Measurements from ENCODE around the gene ZNF362.

The ZNF362 gene

GRCh38 chr1:33270808-33271465, 14.6 kb downstream of the ZNF362 start:
- Histone ChIP-seq H3K4me3 (ENCODE audit: low read depth, low read length) (no peak overlapping the region), H3K27me3 (ENCODE audit: control insufficient read depth, insufficient read depth, low read length) (no peaks in the 10 kb centered on the region), H3K4me1 (ENCODE audit: control insufficient read depth, insufficient read depth, low read length) (peaks cover 5% of the 10 kb centered on the region), H3K9me3 (ENCODE audit: control insufficient read depth, insufficient read depth, low read length) (no peaks in the 10 kb centered on the region), H3K9ac (ENCODE audit: low read depth, low read length) (no peak overlapping the region), H3K36me3 (ENCODE audit: control insufficient read depth, insufficient read depth, low read length) (no peaks in the 10 kb centered on the region)

GRCh38 chr1:33271666-33272505, 15.6 kb downstream of the ZNF362 start:
- Histone ChIP-seq H3K4me3 (ENCODE audit: low read depth, low read length) (no peak overlapping the region), H3K4me1 (ENCODE audit: control insufficient read depth, insufficient read depth, low read length) (peaks cover 5% of the 10 kb centered on the region), H3K27me3 (ENCODE audit: control insufficient read depth, insufficient read depth, low read length) (no peaks in the 10 kb centered on the region), H3K9ac (ENCODE audit: low read depth, low read length) (no peak overlapping the region), H3K9me3 (ENCODE audit: control insufficient read depth, insufficient read depth, low read length) (no peaks in the 10 kb centered on the region), H3K36me3 (ENCODE audit: control insufficient read depth, insufficient read depth, low read length) (no peaks in the 10 kb centered on the region)

- H3K36me3 ChIP-seq (ENCODE audit: control insufficient read depth, insufficient read depth, low read length), result no peaks in the 10 kb centered on the region
- H3K4me3 ChIP-seq (ENCODE audit: low read depth, low read length), result no peak overlapping the region
- no peak overlapping the region for H3K9ac ChIP-seq (ENCODE audit: low read depth, low read length)
- H3K4me1 ChIP-seq (ENCODE audit: control insufficient read depth, insufficient read depth, low read length), result peaks cover 5% of the 10 kb centered on the region
- H3K27me3 ChIP-seq (ENCODE audit: control insufficient read depth, insufficient read depth, low read length), result no peaks in the 10 kb centered on the region
- no peaks in the 10 kb centered on the region for H3K9me3 ChIP-seq (ENCODE audit: control insufficient read depth, insufficient read depth, low read length)
Measured at GRCh38 chr1:33272509-33272908, 16.2 kb downstream of the ZNF362 start.

- Histone ChIP-seq H3K36me3 (ENCODE audit: control insufficient read depth, insufficient read depth, low read length) (no peaks in the 10 kb centered on the region), H3K27me3 (ENCODE audit: control insufficient read depth, insufficient read depth, low read length) (no peaks in the 10 kb centered on the region), H3K4me1 (ENCODE audit: control insufficient read depth, insufficient read depth, low read length) (peaks cover 5% of the 10 kb centered on the region), H3K4me3 (ENCODE audit: low read depth, low read length) (no peak overlapping the region), H3K9me3 (ENCODE audit: control insufficient read depth, insufficient read depth, low read length) (no peaks in the 10 kb centered on the region), H3K9ac (ENCODE audit: low read depth, low read length) (no peak overlapping the region)
Measured at GRCh38 chr1:33272930-33273329, 16.6 kb downstream of the ZNF362 start.

- Histone ChIP-seq H3K4me1 (ENCODE audit: control insufficient read depth, insufficient read depth, low read length) (peaks cover 3% of the 10 kb centered on the region), H3K9me3 (ENCODE audit: control insufficient read depth, insufficient read depth, low read length) (no peaks in the 10 kb centered on the region), H3K36me3 (ENCODE audit: control insufficient read depth, insufficient read depth, low read length) (no peaks in the 10 kb centered on the region), H3K9ac (ENCODE audit: low read depth, low read length) (no peak overlapping the region), H3K4me3 (ENCODE audit: low read depth, low read length) (no peak overlapping the region), H3K27me3 (ENCODE audit: control insufficient read depth, insufficient read depth, low read length) (no peaks in the 10 kb centered on the region)
Measured at GRCh38 chr1:33273406-33273805, 17.1 kb downstream of the ZNF362 start.

GRCh38 chr1:33273961-33274371, 17.7 kb downstream of the ZNF362 start:
- Histone ChIP-seq H3K9ac (ENCODE audit: low read depth, low read length) (no peak overlapping the region), H3K36me3 (ENCODE audit: control insufficient read depth, insufficient read depth, low read length) (no peaks in the 10 kb centered on the region), H3K4me3 (ENCODE audit: low read depth, low read length) (no peak overlapping the region), H3K4me1 (ENCODE audit: control insufficient read depth, insufficient read depth, low read length) (peaks cover 3% of the 10 kb centered on the region), H3K9me3 (ENCODE audit: control insufficient read depth, insufficient read depth, low read length) (no peaks in the 10 kb centered on the region), H3K27me3 (ENCODE audit: control insufficient read depth, insufficient read depth, low read length) (no peaks in the 10 kb centered on the region)

- Histone ChIP-seq H3K36me3 (ENCODE audit: control insufficient read depth, insufficient read depth, low read length) (no peaks in the 10 kb centered on the region), H3K27me3 (ENCODE audit: control insufficient read depth, insufficient read depth, low read length) (no peaks in the 10 kb centered on the region), H3K9me3 (ENCODE audit: control insufficient read depth, insufficient read depth, low read length) (no peaks in the 10 kb centered on the region), H3K9ac (ENCODE audit: low read depth, low read length) (no peak overlapping the region), H3K4me1 (ENCODE audit: control insufficient read depth, insufficient read depth, low read length) (peaks cover 3% of the 10 kb centered on the region), H3K4me3 (ENCODE audit: low read depth, low read length) (no peak overlapping the region)
Measured at GRCh38 chr1:33274446-33274845, 18.2 kb downstream of the ZNF362 start.

GRCh38 chr1:33275195-33275594, 18.9 kb downstream of the ZNF362 start:
- H3K4me1 ChIP-seq (ENCODE audit: control insufficient read depth, insufficient read depth, low read length), result peaks cover 3% of the 10 kb centered on the region
- no peak overlapping the region for H3K9ac ChIP-seq (ENCODE audit: low read depth, low read length)
- no peaks in the 10 kb centered on the region for H3K9me3 ChIP-seq (ENCODE audit: control insufficient read depth, insufficient read depth, low read length)
- H3K4me3 ChIP-seq (ENCODE audit: low read depth, low read length), result no peak overlapping the region
- no peaks in the 10 kb centered on the region for H3K27me3 ChIP-seq (ENCODE audit: control insufficient read depth, insufficient read depth, low read length)
- no peaks in the 10 kb centered on the region for H3K36me3 ChIP-seq (ENCODE audit: control insufficient read depth, insufficient read depth, low read length)

GRCh38 chr1:33275706-33276572, 19.6 kb downstream of the ZNF362 start:
- H3K4me3 ChIP-seq (ENCODE audit: low read depth, low read length), result no peak overlapping the region
- no peaks in the 10 kb centered on the region for H3K36me3 ChIP-seq (ENCODE audit: control insufficient read depth, insufficient read depth, low read length)
- H3K9me3 ChIP-seq (ENCODE audit: control insufficient read depth, insufficient read depth, low read length), result no peaks in the 10 kb centered on the region
- peaks cover 3% of the 10 kb centered on the region for H3K4me1 ChIP-seq (ENCODE audit: control insufficient read depth, insufficient read depth, low read length)
- no peaks in the 10 kb centered on the region for H3K27me3 ChIP-seq (ENCODE audit: control insufficient read depth, insufficient read depth, low read length)
- H3K9ac ChIP-seq (ENCODE audit: low read depth, low read length), result no peak overlapping the region

- Histone ChIP-seq H3K4me1 (ENCODE audit: control insufficient read depth, insufficient read depth, low read length) (peaks cover 3% of the 10 kb centered on the region), H3K36me3 (ENCODE audit: control insufficient read depth, insufficient read depth, low read length) (peaks cover 6% of the 10 kb centered on the region), H3K4me3 (ENCODE audit: low read depth, low read length) (no peak overlapping the region), H3K9ac (ENCODE audit: low read depth, low read length) (no peak overlapping the region), H3K27me3 (ENCODE audit: control insufficient read depth, insufficient read depth, low read length) (no peaks in the 10 kb centered on the region), H3K9me3 (ENCODE audit: control insufficient read depth, insufficient read depth, low read length) (no peaks in the 10 kb centered on the region)
Measured at GRCh38 chr1:33276573-33277298, 20.4 kb downstream of the ZNF362 start.

- Histone ChIP-seq H3K4me1 (ENCODE audit: control insufficient read depth, insufficient read depth, low read length) (peaks cover 3% of the 10 kb centered on the region), H3K36me3 (ENCODE audit: control insufficient read depth, insufficient read depth, low read length) (peaks cover 9% of the 10 kb centered on the region), H3K27me3 (ENCODE audit: control insufficient read depth, insufficient read depth, low read length) (no peaks in the 10 kb centered on the region), H3K9ac (ENCODE audit: low read depth, low read length) (no peak overlapping the region), H3K9me3 (ENCODE audit: control insufficient read depth, insufficient read depth, low read length) (no peaks in the 10 kb centered on the region), H3K4me3 (ENCODE audit: low read depth, low read length) (no peak overlapping the region)
Measured at GRCh38 chr1:33277488-33278084, 21.3 kb downstream of the ZNF362 start.
